Sigmoid colon (tissue), 4 donors: Measurements from ENCODE around the gene FNIP2.

Experiments used
- POLR2A ChIP-seq, 2 donors: fragments of 450-650 bp; IDR thresholded peaks; one replicate each; pipeline ENCODE4 v1.6.1; 2016; ENCODE audit warnings: antibody characterized with exemption in 2 of 2, mild to moderate bottlenecking in 2 of 2, moderate library complexity in 2 of 2
- POLR2AphosphoS5 ChIP-seq, 4 donors: sonication (generic); formaldehyde crosslinking; IDR thresholded peaks; one replicate each; pipeline ENCODE4 v1.6.1; 2017; ENCODE audit warnings: antibody characterized with exemption in 4 of 4
- TF ChIP-seq, protein P1 (sequence below), 4 experiments: fragments of 450-650 bp in 3 of 4; fragments of 200-600 bp in 1 of 4; IDR thresholded peaks; one replicate each; pipeline ENCODE4 v1.5.1; 2016 to 2019; ENCODE audit warnings: antibody characterized with exemption in 4 of 4, mild to moderate bottlenecking in 3 of 4, moderate library complexity in 2 of 4

DNA sequence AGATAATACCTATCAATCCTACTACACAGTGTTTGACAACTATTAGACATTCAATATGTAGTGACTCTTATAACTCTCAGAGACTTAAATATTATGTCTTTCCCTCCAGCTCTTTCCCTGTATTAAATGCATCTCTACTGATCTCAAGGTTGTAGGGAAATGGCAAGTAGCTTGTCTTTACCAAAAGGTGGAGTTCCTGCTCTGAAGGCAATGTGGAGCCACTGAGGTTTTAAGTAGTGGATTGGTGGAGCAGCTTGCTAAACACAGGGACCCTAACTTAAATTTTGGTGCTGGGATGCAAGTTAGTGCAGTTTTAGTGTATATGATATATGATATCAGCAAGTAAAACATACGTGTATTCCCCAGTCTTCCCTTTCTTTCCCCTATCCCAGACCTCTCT lies 13.1 kb downstream of the FNIP2 start:
- TF ChIP-seq, protein P1, sequence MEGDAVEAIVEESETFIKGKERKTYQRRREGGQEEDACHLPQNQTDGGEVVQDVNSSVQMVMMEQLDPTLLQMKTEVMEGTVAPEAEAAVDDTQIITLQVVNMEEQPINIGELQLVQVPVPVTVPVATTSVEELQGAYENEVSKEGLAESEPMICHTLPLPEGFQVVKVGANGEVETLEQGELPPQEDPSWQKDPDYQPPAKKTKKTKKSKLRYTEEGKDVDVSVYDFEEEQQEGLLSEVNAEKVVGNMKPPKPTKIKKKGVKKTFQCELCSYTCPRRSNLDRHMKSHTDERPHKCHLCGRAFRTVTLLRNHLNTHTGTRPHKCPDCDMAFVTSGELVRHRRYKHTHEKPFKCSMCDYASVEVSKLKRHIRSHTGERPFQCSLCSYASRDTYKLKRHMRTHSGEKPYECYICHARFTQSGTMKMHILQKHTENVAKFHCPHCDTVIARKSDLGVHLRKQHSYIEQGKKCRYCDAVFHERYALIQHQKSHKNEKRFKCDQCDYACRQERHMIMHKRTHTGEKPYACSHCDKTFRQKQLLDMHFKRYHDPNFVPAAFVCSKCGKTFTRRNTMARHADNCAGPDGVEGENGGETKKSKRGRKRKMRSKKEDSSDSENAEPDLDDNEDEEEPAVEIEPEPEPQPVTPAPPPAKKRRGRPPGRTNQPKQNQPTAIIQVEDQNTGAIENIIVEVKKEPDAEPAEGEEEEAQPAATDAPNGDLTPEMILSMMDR (IDR thresholded peaks at IDR 0.05), result no peak
- no peak for TF ChIP-seq POLR2A (IDR thresholded peaks at IDR 0.05)
- no peak for TF ChIP-seq POLR2AphosphoS5 (IDR thresholded peaks at IDR 0.05)
